ENCODE data around the gene CALML3. TPM values are rescaled to one million over a fixed set of nuclear protein-coding genes. Genes with fewer than 3 reads are reported as not detected.
A peak's percentile ranks its signal among the peaks of the same experiment; 100 is the strongest.

Gene CALML3
- total RNA-seq, 6 donors from 2014 or later: not detected

GRCh38 chr10:5506751-5507648 lies 17.8 kb upstream of the CALML3 start:
- DNase-seq (no peak), ATAC-seq (ENCODE audit: low FRiP score in 2 of 2) (no peak)
- H3K36me3 ChIP-seq: no peaks in the 10 kb centered on the region
- no peaks in the 10 kb centered on the region for H3K9me3 ChIP-seq
- TF ChIP-seq CTCF (IDR thresholded peaks at IDR 0.05): no peak
- TF ChIP-seq POLR2A (IDR thresholded peaks at IDR 0.05): no peak
- TF ChIP-seq EP300 (IDR thresholded peaks at IDR 0.05): no peak
- TF ChIP-seq POLR2AphosphoS5 (IDR thresholded peaks at IDR 0.05): no peak
- H3K27me3 ChIP-seq: no peaks in the 10 kb centered on the region
- no peak overlapping the region for H3K27ac ChIP-seq
- 80 to 82% methylated on average over 12 to 19 of the region's 19 CpGs for WGBS, 2 donors
- no peak overlapping the region for H3K4me3 ChIP-seq
- peaks cover 6 to 30% (median 16%) of the 10 kb centered on the region in 4 donors for H3K4me1 ChIP-seq

GRCh38 chr10:5507649-5508131 lies 17.1 kb upstream of the CALML3 start:
- ATAC-seq (ENCODE audit: low FRiP score in 2 of 2) (no peak), DNase-seq (no peak)
- Histone ChIP-seq H3K27ac (peak overlapping the region in 1 of 4 donors; percentile 1), H3K4me3 (no peak overlapping the region), H3K9me3 (no peaks in the 10 kb centered on the region), H3K4me1 (peaks cover 6 to 23% (median 13%) of the 10 kb centered on the region in 4 donors), H3K36me3 (no peaks in the 10 kb centered on the region), H3K27me3 (no peaks in the 10 kb centered on the region)
- WGBS, 2 donors: 93 to 94% methylated on average over 9 to 14 of the region's 14 CpGs
- TF ChIP-seq POLR2AphosphoS5 (IDR thresholded peaks at IDR 0.05) (no peak), CTCF (IDR thresholded peaks at IDR 0.05) (no peak), EP300 (IDR thresholded peaks at IDR 0.05) (no peak), POLR2A (IDR thresholded peaks at IDR 0.05) (no peak)

- peak overlapping the region in 1 of 4 donors; percentile 1 for H3K27ac ChIP-seq
- no peaks in the 10 kb centered on the region for H3K36me3 ChIP-seq
- no peak for ATAC-seq (ENCODE audit: low FRiP score in 2 of 2)
- 87 to 96% methylated on average over 14 to 18 of the region's 18 CpGs for WGBS, 2 donors
- no peak overlapping the region for H3K4me3 ChIP-seq
- H3K4me1 ChIP-seq: peaks cover 6 to 18% (median 11%) of the 10 kb centered on the region in 4 donors
- DNase-seq: no peak
- no peaks in the 10 kb centered on the region for H3K27me3 ChIP-seq
- H3K9me3 ChIP-seq: no peaks in the 10 kb centered on the region
- no peak for TF ChIP-seq CTCF (IDR thresholded peaks at IDR 0.05)
- no peak for TF ChIP-seq POLR2AphosphoS5 (IDR thresholded peaks at IDR 0.05)
Measured at GRCh38 chr10:5508161-5508604, 16.6 kb upstream of the CALML3 start.

GRCh38 chr10:5508786-5509185 lies 16.0 kb upstream of the CALML3 start:
- no peaks in the 10 kb centered on the region for H3K36me3 ChIP-seq
- H3K4me1 ChIP-seq: peaks cover 6 to 17% (median 9%) of the 10 kb centered on the region in 4 donors
- no peak for ATAC-seq (ENCODE audit: low FRiP score in 2 of 2)
- TF ChIP-seq POLR2AphosphoS5 (IDR thresholded peaks at IDR 0.05): no peak
- no peak for TF ChIP-seq CTCF (IDR thresholded peaks at IDR 0.05)
- TF ChIP-seq POLR2A (IDR thresholded peaks at IDR 0.05): no peak
- no peak for TF ChIP-seq EP300 (IDR thresholded peaks at IDR 0.05)
- WGBS, 2 donors: 89 to 90% methylated on average over 6 of the region's 6 CpGs
- H3K4me3 ChIP-seq: no peak overlapping the region
- H3K9me3 ChIP-seq: no peaks in the 10 kb centered on the region
- H3K27me3 ChIP-seq: no peaks in the 10 kb centered on the region
- H3K27ac ChIP-seq: no peak overlapping the region
- DNase-seq: no peak
